ENCODE data around the gene SH2D7.

- TF ChIP-seq CTCF (IDR thresholded peaks at IDR 0.05; ENCODE audit: extremely low read depth in 1 of 2, insufficient read depth in 1 of 2, low read depth in 1 of 2, low read length in 2 of 2) = no peak
- no peak for TF ChIP-seq POLR2AphosphoS5 (IDR thresholded peaks at IDR 0.05; ENCODE audit: insufficient read depth, low read depth, low read length)
- TF ChIP-seq MAX (IDR thresholded peaks at IDR 0.05; ENCODE audit: insufficient read depth, insufficient read length) = no peak
- no peak for TF ChIP-seq FOS (IDR thresholded peaks at IDR 0.05; ENCODE audit: borderline replicate concordance, insufficient read depth, low read length)
- TF ChIP-seq POLR2A (IDR thresholded peaks at IDR 0.05; ENCODE audit: low read depth, low read length) = no peak
- TF ChIP-seq EZH2 (IDR thresholded peaks at IDR 0.05; ENCODE audit: borderline replicate concordance, low read depth, low read length, severe bottlenecking) = no peak
- TF ChIP-seq MYC (IDR thresholded peaks at IDR 0.05; ENCODE audit: low read depth, low read length) = no peak
- TF ChIP-seq JUN (IDR thresholded peaks at IDR 0.05; ENCODE audit: borderline replicate concordance, insufficient read depth, insufficient read length, low read depth) = no peak
- no peak for TF ChIP-seq GATA2 (IDR thresholded peaks at IDR 0.05; ENCODE audit: insufficient read depth, insufficient read length, low read depth, low read length)
Observed at GRCh38 chr15:78058401-78058935, 33.9 kb upstream of the SH2D7 start.
